Measurements from ENCODE around the gene ABCG4.

- TF ChIP-seq POLR2AphosphoS5 (IDR thresholded peaks at IDR 0.05; ENCODE audit: low read depth, low read length) (no peak), YY1 (IDR thresholded peaks at IDR 0.05; ENCODE audit: low read depth, low read length) (peak; percentile 71; the same call in 1 of the 2 replicates), SRF (IDR thresholded peaks at IDR 0.05; ENCODE audit: low read depth, low read length) (no peak), RXRA (IDR thresholded peaks at IDR 0.05; ENCODE audit: insufficient read depth, low read depth, low read length) (no peak), SP2 (IDR thresholded peaks at IDR 0.05; ENCODE audit: low read length) (no peak), POLR2A (IDR thresholded peaks at IDR 0.05; ENCODE audit: control extremely low read depth in 1 of 2, low read depth in 2 of 2, low read length in 2 of 2) (no peak), SAP30 (IDR thresholded peaks at IDR 0.05; ENCODE audit: insufficient read depth, insufficient replicate concordance, low read length) (no peak)
- TF ChIP-seq, protein P1, sequence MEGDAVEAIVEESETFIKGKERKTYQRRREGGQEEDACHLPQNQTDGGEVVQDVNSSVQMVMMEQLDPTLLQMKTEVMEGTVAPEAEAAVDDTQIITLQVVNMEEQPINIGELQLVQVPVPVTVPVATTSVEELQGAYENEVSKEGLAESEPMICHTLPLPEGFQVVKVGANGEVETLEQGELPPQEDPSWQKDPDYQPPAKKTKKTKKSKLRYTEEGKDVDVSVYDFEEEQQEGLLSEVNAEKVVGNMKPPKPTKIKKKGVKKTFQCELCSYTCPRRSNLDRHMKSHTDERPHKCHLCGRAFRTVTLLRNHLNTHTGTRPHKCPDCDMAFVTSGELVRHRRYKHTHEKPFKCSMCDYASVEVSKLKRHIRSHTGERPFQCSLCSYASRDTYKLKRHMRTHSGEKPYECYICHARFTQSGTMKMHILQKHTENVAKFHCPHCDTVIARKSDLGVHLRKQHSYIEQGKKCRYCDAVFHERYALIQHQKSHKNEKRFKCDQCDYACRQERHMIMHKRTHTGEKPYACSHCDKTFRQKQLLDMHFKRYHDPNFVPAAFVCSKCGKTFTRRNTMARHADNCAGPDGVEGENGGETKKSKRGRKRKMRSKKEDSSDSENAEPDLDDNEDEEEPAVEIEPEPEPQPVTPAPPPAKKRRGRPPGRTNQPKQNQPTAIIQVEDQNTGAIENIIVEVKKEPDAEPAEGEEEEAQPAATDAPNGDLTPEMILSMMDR (IDR thresholded peaks at IDR 0.05; ENCODE audit: control extremely low read depth in 1 of 3, insufficient read depth in 1 of 3, low read depth in 1 of 3, low read length in 3 of 3), result peak; percentile 48 to 63 (median 63)
- TF ChIP-seq, protein P2, sequence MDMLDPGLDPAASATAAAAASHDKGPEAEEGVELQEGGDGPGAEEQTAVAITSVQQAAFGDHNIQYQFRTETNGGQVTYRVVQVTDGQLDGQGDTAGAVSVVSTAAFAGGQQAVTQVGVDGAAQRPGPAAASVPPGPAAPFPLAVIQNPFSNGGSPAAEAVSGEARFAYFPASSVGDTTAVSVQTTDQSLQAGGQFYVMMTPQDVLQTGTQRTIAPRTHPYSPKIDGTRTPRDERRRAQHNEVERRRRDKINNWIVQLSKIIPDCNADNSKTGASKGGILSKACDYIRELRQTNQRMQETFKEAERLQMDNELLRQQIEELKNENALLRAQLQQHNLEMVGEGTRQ (IDR thresholded peaks at IDR 0.05; ENCODE audit: low read length), result no peak
Observed at GRCh38 chr11:119144825-119145486, 3.9 kb upstream of the ABCG4 start.

Measured in H1 (cell line).